ENCODE measurements around the gene KIF1A.

KIF1A gene

DNA sequence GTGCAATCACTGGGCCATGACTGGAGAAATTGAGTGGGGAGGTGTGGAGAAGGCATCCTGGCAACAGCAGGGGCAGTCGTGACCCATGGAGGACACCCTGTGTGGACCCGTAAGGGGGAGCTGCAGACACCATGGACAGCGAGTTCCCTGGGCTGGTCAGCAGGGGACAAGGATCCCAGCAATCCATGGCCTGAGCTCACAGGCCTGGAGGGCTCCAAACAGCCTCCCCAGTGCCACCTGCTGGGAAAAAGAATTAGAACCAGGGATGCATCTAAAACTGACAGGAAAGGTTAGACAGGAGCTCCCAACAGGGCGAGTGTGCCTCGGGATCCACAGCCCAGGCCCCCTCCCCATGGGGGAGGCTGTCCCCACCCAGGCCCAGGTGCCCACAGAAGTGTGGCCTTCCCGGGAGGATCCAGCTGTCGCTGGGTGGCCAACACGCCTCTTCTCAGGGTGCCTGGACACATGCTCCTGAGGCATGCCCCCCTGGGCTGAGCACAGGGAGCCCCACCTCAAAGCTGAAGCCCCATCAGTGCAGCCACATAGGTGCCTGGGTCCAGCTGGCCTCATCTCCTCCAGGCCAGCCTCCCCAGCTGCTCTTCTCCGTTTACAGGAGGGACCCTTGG, 20.5 kb upstream of the KIF1A start:
- H3K4me3 ChIP-seq (replicated peaks; ENCODE audit: low read depth, low read length), result no peak overlapping the region
- peak; percentile 75 for DNase-seq (ENCODE audit: low read depth)
- TF ChIP-seq, protein P1, sequence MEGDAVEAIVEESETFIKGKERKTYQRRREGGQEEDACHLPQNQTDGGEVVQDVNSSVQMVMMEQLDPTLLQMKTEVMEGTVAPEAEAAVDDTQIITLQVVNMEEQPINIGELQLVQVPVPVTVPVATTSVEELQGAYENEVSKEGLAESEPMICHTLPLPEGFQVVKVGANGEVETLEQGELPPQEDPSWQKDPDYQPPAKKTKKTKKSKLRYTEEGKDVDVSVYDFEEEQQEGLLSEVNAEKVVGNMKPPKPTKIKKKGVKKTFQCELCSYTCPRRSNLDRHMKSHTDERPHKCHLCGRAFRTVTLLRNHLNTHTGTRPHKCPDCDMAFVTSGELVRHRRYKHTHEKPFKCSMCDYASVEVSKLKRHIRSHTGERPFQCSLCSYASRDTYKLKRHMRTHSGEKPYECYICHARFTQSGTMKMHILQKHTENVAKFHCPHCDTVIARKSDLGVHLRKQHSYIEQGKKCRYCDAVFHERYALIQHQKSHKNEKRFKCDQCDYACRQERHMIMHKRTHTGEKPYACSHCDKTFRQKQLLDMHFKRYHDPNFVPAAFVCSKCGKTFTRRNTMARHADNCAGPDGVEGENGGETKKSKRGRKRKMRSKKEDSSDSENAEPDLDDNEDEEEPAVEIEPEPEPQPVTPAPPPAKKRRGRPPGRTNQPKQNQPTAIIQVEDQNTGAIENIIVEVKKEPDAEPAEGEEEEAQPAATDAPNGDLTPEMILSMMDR (IDR thresholded peaks at IDR 0.05; ENCODE audit: low read length, missing control alignments), result peak; percentile 75

DNA sequence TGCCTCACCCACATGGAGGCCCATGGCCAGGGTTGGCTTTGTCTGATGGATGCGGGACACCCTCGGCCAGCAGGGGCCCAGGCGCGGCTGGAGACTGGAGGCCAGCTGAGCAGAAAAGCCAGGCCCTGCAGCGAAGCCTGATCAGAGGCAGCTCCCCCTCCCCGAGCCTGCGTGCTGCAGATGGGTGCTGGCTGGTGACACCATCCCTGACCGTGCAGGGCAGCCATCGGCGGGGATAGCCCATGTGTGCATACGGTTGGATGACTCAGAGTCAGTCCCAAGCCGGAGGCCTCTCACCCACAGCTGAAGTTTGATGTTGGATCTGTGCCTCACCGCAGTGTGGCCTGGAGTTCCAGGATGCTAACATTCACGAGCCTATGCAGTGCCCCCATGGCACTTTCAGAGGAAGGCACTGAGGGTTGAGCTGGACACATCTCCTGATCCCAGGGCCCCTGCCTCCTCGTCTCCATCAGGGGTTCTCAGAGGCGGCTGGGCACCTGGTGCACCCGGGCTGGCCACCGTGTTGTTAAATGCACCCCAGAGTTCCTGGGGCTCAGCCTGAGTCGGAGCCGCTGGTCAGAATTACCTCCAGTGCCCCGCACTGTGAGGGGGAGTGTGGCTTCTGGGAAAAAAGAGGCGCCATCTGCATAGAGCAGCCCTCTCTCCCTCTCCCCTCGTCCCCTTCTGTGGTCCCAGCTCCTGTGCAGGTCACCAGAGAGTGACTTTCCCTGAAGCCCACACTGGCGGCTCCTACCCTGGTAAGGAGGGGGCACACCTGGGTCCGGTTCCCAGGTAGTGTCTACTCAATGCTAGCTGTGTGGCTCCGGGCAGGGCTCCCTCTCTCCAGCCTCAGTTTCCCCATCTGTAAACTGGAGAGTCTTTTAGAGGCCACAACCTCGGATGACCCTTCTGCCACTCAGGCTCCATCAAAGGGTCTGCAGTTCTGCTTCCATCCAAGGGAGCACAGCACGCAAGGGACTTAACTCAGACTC, 19.4 kb upstream of the KIF1A start:
- H3K4me3 ChIP-seq (replicated peaks; ENCODE audit: low read depth, low read length), result no peak overlapping the region
- TF ChIP-seq, protein P1 (IDR thresholded peaks at IDR 0.05; ENCODE audit: low read length, missing control alignments), result no peak
- no peak for DNase-seq (ENCODE audit: low read depth)

DNA sequence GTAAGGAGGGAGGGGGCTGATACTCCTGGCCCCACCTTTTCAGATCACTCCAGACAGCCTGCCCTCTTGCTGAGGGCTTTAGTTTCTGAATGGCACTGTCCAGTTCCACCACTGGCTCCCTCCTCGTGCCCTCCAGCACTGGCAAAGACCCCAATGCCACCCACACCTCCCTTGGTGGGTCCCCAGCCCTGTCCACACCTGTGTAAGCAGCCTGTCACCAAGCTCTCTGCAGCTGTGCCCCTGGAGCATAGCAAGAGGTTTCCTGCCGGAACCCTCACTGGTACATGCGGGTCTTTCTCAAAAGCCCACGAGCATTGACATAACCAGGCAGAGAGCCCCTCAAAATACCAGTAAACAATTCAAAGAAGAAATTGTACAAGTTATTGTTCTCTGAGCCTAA, 17.6 kb upstream of the KIF1A start:
- TF ChIP-seq, protein P1 (IDR thresholded peaks at IDR 0.05; ENCODE audit: low read length, missing control alignments), result no peak
- no peak for DNase-seq (ENCODE audit: low read depth)

DNA sequence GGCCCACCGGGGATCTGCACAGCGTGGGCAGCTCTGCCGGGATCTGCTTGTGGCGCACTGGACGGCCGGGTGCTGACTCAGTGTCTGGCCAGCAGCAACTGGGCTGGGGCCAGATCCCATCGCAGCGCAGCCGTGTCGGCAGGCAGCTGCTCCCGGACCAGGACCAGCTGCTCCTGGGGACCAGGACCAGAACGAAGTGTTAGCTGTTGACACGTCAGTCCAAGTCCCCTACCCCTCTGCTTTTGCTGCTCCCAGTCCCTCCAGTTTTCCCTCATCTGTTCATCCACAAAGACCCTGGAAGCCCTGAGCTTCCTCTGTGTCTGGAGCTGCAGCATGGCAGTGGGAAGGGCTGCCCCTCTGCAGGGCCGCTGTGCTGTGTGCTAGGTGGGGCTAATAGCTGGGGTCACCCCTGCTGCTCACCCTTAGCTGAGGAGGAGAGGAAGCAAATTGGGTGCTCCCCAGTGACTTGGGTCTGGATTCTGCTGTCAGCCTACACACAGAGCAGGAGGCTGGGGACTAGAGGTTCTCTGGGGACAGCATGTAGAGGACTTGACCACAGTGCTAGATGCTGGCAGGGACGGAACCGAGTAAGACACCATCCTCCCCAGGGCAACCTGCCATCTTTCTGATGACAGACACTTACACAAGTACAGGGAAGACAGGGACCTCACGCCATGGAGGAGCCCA, 16.9 kb upstream of the KIF1A start:
- TF ChIP-seq, protein P1 (IDR thresholded peaks at IDR 0.05; ENCODE audit: low read length, missing control alignments), result no peak
- DNase-seq (ENCODE audit: low read depth), result peak; percentile 64
- no peak overlapping the region for H3K4me3 ChIP-seq (replicated peaks; ENCODE audit: low read depth, low read length)

More for the DNA sequence above, 17.6 kb upstream of the KIF1A start:
- H3K4me3 ChIP-seq (replicated peaks; ENCODE audit: low read depth, low read length), result no peak overlapping the region

DNA sequence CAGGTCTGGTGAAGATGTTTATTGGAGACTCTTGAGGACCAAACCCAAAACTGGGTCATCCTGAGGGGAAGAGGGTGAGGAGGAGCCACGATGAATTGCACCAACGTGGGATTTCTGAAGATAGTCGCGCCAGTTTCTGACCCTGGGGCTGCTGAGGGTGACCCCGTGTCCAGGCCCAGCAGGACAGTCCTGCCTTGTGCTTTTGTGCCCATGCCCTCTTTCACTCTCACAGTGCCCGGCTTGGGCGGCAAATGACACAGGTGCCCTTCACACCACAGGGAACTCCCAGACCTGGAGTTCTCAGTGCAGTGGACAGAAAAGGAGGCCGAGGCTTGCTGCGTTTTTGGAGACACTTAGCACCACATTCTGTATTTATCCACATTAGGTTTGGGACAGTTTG, 15.5 kb upstream of the KIF1A start:
- H3K4me3 ChIP-seq (replicated peaks; ENCODE audit: low read depth, low read length), result no peak overlapping the region
- TF ChIP-seq, protein P1 (IDR thresholded peaks at IDR 0.05; ENCODE audit: low read length, missing control alignments), result no peak

DNA sequence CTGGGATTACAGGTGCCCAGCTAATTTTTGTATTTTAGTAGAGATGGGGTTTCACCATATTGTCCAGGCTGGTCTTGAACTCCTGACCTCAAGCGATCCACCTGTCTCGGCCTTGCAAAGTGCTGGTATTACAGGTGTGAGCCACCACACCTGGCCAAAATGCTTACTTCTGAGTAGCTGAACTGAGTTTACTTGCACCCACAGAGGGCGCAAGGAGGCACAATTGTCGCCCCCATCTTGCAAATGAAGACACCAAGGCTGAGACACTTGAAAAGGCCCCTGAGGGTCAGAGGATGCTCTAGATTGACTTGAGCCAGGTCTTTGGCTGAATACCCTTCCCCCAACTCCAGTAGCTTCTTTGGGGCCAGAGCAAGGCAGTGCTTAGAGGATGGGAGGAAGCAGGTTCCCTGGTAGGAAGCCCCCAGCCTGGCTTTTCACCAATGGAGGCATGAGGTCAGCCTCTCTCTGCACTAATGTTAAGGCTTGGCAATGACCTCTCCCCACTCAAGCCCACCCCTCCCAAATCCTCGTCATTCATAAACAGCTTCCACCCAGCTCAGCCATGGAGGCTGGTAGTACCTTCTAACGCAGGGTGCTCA, 14.5 kb upstream of the KIF1A start:
- TF ChIP-seq, protein P1 (IDR thresholded peaks at IDR 0.05; ENCODE audit: low read length, missing control alignments), result no peak
- no peak for DNase-seq (ENCODE audit: low read depth)
- H3K4me3 ChIP-seq (replicated peaks; ENCODE audit: low read depth, low read length), result no peak overlapping the region

More for the DNA sequence above, 15.5 kb upstream of the KIF1A start:
- DNase-seq (ENCODE audit: low read depth), result no peak

All from fibroblast of pulmonary artery (primary cell).